Activated T-cell treated with anti-CD3 and anti-CD28 coated beads for 4 hours (primary cell): ENCODE data around the gene CNTNAP2.

ENCODE experiments used
- DNase-seq: peaks from one replicate; pipeline ENCODE4 v3.0.0-alpha.2; 2020

Gene CNTNAP2

GRCh38 chr7:148337246-148337965, 2220.8 kb downstream of the CNTNAP2 start:
- DNase-seq = no peak

GRCh38 chr7:148337995-148338747, 2221.6 kb downstream of the CNTNAP2 start:
- DNase-seq = no peak

- DNase-seq = no peak
Measured at GRCh38 chr7:148340438-148341280, 2224.1 kb downstream of the CNTNAP2 start.

- DNase-seq = no peak
Measured at GRCh38 chr7:148344406-148344805, 2227.8 kb downstream of the CNTNAP2 start.

GRCh38 chr7:148347981-148348380, 2231.4 kb downstream of the CNTNAP2 start:
- DNase-seq = no peak

DNA sequence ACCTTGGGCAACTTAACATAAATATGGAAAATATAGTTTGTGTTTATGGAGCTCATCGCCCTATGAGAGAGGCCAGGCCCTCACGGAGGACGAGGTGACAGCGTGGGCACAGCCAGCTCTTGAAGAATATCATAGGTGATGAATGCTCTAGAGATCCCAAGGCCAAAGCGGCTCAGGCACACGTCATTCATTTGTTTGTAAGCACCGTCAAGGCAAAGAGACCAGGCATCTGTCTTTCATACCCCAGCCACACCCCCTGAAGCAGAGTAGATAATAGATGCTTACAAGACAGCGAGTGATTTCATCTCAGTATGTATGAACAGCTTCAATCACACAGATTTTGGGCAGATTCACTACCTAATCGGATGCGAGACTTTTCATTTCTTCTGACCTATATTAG, 2231.9 kb downstream of the CNTNAP2 start:
- no peak for DNase-seq

GRCh38 chr7:148356303-148356702, 2239.7 kb downstream of the CNTNAP2 start:
- no peak for DNase-seq

DNA sequence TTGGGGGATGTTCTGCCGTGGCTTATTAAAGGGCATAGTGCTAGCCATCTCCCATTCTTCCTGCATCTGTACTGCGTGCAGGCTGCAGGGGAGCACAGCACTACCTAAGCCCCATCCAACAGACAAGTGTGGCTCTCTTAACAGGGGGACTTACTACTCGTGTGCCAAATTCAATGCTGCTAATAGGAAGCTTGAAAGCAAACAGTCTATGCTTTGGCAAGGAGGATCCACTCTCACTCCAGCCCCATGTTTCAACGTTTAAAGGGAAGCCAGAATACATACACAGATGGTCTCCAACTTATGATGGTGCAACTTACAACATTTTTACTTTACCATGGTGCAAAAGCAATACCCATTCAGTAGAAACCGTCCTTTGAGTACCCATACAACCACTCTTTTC, 2245.9 kb downstream of the CNTNAP2 start:
- DNase-seq = no peak

- DNase-seq = no peak
Measured at GRCh38 chr7:148367731-148368475, 2251.3 kb downstream of the CNTNAP2 start.

GRCh38 chr7:148368562-148368961, 2252.0 kb downstream of the CNTNAP2 start:
- DNase-seq = no peak

DNA sequence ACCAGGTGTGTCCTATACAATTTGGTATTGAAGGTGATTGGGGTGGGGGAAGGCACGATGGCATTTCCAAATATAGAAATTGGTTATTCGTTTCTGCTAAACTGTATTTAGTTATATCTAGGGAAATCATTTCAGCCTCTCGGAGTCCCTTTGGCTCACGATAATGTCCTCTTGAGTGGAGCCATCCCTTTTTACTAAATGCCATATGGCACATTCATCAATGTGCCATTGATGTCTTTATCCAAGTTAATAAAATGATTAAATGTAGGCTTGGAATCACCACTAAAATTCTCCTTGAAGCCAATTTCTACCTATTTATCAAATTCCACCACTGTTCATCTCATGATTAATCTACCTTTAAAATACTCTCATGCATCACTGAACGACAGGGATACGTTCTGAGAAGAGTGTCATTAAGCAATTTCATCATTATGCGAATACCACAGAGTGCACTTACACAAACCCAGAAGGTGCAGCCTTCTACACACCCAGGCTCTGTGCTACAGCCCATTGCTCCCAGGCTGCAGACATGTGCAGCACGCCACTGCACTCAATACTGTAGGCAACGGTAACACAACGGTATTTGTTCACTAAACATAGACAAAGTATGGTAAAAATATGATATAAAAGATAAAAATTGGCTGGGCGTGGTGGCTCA, 2254.8 kb downstream of the CNTNAP2 start:
- no peak for DNase-seq

GRCh38 chr7:148374396-148375259, 2258.0 kb downstream of the CNTNAP2 start:
- DNase-seq = no peak

DNA sequence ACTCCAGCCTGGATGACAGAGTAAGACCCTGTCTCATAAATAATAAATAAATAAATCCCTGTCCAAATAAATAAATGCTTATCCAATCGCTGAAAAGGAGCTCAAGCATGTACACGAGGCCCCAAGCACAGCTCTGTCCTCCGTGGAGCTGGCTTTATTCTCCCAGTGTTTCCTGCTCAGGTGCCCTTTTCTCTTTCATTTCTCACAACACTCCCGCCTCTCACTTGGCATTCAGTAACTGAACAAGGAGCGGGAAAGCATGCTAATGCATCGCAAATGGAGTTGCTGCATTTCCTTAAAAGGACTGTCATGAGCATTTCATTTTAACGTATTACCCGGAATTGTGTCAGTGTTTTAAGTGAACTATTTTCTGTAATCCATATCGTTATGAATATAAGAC, 2263.1 kb downstream of the CNTNAP2 start:
- DNase-seq = no peak

- no peak for DNase-seq
Measured at GRCh38 chr7:148380596-148381419, 2264.2 kb downstream of the CNTNAP2 start.

DNA sequence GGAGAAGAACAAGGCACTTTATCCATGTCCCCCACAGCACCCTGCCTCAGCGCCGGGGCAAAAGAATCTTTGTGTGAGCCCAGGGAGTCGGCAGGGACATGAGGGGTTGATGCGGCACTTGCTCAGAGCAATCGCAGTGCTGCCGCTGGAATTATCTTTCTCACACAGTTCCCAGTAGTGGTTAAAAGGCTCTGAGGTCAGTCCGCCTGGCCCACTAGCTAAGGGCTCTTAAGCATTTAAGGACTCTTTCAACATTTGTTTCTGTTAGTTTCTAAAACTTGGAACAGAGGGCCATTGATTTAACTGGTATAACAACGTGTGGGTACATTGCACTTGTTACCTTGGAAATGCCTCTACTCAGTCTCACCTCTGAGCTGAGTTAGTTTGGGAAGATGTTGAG, 2266.0 kb downstream of the CNTNAP2 start:
- DNase-seq = no peak

DNA sequence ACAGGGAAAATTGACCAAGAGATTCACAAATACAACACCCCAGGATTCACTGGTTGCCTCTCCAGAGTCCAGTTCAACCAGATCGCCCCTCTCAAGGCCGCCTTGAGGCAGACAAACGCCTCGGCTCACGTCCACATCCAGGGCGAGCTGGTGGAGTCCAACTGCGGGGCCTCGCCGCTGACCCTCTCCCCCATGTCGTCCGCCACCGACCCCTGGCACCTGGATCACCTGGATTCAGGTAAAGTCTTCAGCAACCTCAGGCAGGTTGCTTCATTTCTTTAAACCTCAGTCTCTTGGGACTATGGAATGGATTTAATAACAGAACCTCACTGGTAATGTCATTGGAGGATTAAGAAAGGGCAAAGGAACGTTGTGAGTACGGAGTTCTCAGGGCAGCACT, 2267.1 kb downstream of the CNTNAP2 start:
- no peak for DNase-seq

DNA sequence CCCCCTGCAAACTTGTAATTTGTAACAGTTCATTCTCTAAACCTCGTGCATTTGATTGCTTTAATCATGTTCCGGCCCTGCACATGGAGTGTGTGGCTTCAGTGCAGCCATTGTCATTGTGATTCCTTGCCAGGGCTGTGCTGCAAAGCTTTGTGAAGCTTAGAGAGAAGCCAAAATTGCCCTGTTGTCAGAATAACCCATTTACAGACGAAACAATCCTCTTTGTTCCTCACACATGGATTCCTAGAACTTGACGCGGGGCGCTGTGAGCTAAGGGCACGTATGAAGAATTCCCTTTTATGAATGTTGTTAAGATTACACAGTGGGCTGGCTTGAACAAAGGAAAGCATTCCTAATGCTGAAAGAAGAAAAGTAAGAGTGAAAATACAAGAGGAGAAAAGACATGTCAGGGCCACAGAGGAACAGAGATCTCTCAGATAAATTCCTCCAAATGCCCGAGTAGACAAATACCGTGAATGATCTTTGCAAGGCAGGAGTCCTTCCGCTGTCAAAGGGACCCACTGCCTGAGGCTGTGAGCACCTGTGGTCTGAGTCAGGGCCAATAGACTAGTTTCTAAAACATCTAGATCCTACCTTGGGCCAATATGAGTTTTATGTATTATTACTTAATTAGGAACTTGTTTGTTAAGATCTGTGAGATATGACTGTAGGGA, 2268.5 kb downstream of the CNTNAP2 start:
- DNase-seq = no peak

- no peak for DNase-seq
Measured at GRCh38 chr7:148390381-148390780, 2273.8 kb downstream of the CNTNAP2 start.

- no peak for DNase-seq
Measured at GRCh38 chr7:148391591-148391990, 2275.0 kb downstream of the CNTNAP2 start.

GRCh38 chr7:148394582-148394981, 2278.0 kb downstream of the CNTNAP2 start:
- DNase-seq = no peak
